IMR-90 (cell line): ENCODE measurements around the gene THNSL1. TPM values are rescaled to one million over a fixed set of nuclear protein-coding genes. Genes with fewer than 3 reads are reported as not detected.

Experiments
- ATAC-seq: fragments of 200-7000 bp; cut with Tn5 transposase; 2 replicates; pipeline ENCODE4 v1.9.1; 2020; ENCODE audit warnings: low read depth, mild to moderate bottlenecking, moderate library complexity
- BruUV-seq: library from RNA; stranded (reverse); fragments of 400-500 nt; replicated peaks from 2 replicates; lab custom pipeline; 2021; lab: Mats Ljungman, UMichigan
- CTCF ChIA-PET: fragments of 300-600 bp; formaldehyde crosslinking; extraction: SDS; loops from one replicate; lab custom pipeline; 2021; ENCODE audit warnings: antibody characterized with exemption; lab: Yijun Ruan, JAX
- POLR2A ChIA-PET: fragments of 300-600 bp; sonication (Branson Sonifier 250); formaldehyde crosslinking; loops from one replicate; lab custom pipeline; 2022; ENCODE audit warnings: antibody characterized with exemption; ENCODE audit not compliant: unreplicated experiment; lab: Charles Lee
- DNase-seq: peaks from one replicate; pipeline ENCODE4 v3.0.0; 2013
- H2AFZ ChIP-seq: replicated peaks from 2 replicates; pipeline ENCODE3; 2013; ENCODE audit warnings: low read length, mild to moderate bottlenecking; ENCODE audit not compliant: poor library complexity
- H2AK5ac ChIP-seq: 2 replicates; pipeline ENCODE4 v1.6.1; 2013; ENCODE audit warnings: low read depth, low read length, inconsistent platforms
- H2AK9ac ChIP-seq: replicated peaks from 2 replicates; pipeline ENCODE3; 2013; ENCODE audit warnings: mild to moderate bottlenecking, low read depth, low read length, moderate library complexity; ENCODE audit not compliant: poor library complexity
- H2BK120ac ChIP-seq: 2 replicates; pipeline ENCODE4 v1.6.1; 2013; ENCODE audit warnings: low read depth, low read length, inconsistent platforms
- H2BK15ac ChIP-seq: 3 replicates; pipeline ENCODE4 v1.6.1; 2013; ENCODE audit warnings: low read depth, low read length, inconsistent platforms
- H2BK20ac ChIP-seq: 2 replicates; pipeline ENCODE4 v1.6.1; 2013; ENCODE audit warnings: low read depth, mild to moderate bottlenecking, inconsistent platforms, low read length, moderate library complexity
- H2BK5ac ChIP-seq: 2 replicates; pipeline ENCODE4 v1.6.1; 2013; ENCODE audit warnings: mild to moderate bottlenecking, low read depth, low read length, inconsistent platforms; ENCODE audit not compliant: poor library complexity, severe bottlenecking
- H3K14ac ChIP-seq: replicated peaks from 2 replicates; pipeline ENCODE4 v1.6.1; 2013; ENCODE audit warnings: low read depth, low read length, inconsistent platforms
- H3K18ac ChIP-seq: 2 replicates; pipeline ENCODE4 v1.6.1; 2013; ENCODE audit warnings: low read depth, low read length, control low read depth
- H3K23ac ChIP-seq: 2 replicates; pipeline ENCODE4 v1.6.1; 2013; ENCODE audit warnings: low read depth, low read length, inconsistent platforms
- H3K27ac ChIP-seq: 2 replicates; pipeline ENCODE4 v1.5.1; 2013; ENCODE audit warnings: mild to moderate bottlenecking, control low read depth, low read length; ENCODE audit not compliant: insufficient read depth
- H3K27me3 ChIP-seq: 2 replicates; pipeline ENCODE4 v1.6.1; 2013; ENCODE audit warnings: low read length; ENCODE audit not compliant: control insufficient read depth, insufficient read depth
- H3K36me3 ChIP-seq: 2 replicates; pipeline ENCODE4 v1.6.1; 2013; ENCODE audit warnings: low read length, mixed read lengths; ENCODE audit not compliant: control insufficient read depth, insufficient read depth
- H3K4ac ChIP-seq: 2 replicates; pipeline ENCODE4 v1.6.1; 2013; ENCODE audit warnings: low read depth, low read length, inconsistent platforms
- H3K4me1 ChIP-seq: 2 replicates; pipeline ENCODE4 v1.6.1; 2013; ENCODE audit warnings: low read length, mixed read lengths; ENCODE audit not compliant: control insufficient read depth, insufficient read depth
- H3K4me2 ChIP-seq: 2 replicates; pipeline ENCODE4 v1.6.1; 2013; ENCODE audit warnings: low read depth, mild to moderate bottlenecking, control low read depth, low read length, moderate library complexity
- H3K4me3 ChIP-seq: 2 replicates; pipeline ENCODE4 v1.5.1; 2013; ENCODE audit warnings: low read depth, mild to moderate bottlenecking, control low read depth, low read length, moderate library complexity; ENCODE audit not compliant: insufficient read depth
- H3K56ac ChIP-seq: 2 replicates; pipeline ENCODE4 v1.6.1; 2013; ENCODE audit warnings: low read length, inconsistent platforms; ENCODE audit not compliant: insufficient read depth; ENCODE audit errors: extremely low read depth
- H3K79me1 ChIP-seq, 2 experiments: 2 replicates each; pipeline ENCODE4 v1.6.1; 2013; ENCODE audit warnings: low read length in 2 of 2, inconsistent platforms in 1 of 2, low read depth in 1 of 2
- H3K9ac ChIP-seq: 2 replicates; pipeline ENCODE4 v1.6.1; 2013; ENCODE audit warnings: low read depth, low read length, control low read depth
- H3K9me1 ChIP-seq: 2 replicates; pipeline ENCODE4 v1.6.1; 2013; ENCODE audit warnings: low read length, inconsistent platforms; ENCODE audit not compliant: insufficient read depth
- H3K9me3 ChIP-seq: 2 replicates; pipeline ENCODE4 v1.6.1; 2013; ENCODE audit warnings: low read length; ENCODE audit not compliant: control insufficient read depth, insufficient read depth
- H4K20me1 ChIP-seq: 2 replicates; pipeline ENCODE4 v1.6.1; 2013; ENCODE audit warnings: low read length, inconsistent platforms; ENCODE audit not compliant: insufficient read depth
- H4K5ac ChIP-seq: 2 replicates; pipeline ENCODE4 v1.6.1; 2013; ENCODE audit warnings: mild to moderate bottlenecking, low read depth, low read length, control low read depth
- H4K8ac ChIP-seq, 2 experiments: 2 replicates each; pipeline ENCODE4 v1.6.1; 2013; ENCODE audit warnings: low read depth in 2 of 2, low read length in 2 of 2, control low read depth in 1 of 2, inconsistent platforms in 1 of 2
- H4K91ac ChIP-seq: 2 replicates; pipeline ENCODE4 v1.6.1; 2013; ENCODE audit warnings: low read depth, low read length, inconsistent platforms; ENCODE audit not compliant: insufficient read depth
- BHLHE40 ChIP-seq: fragments of 150-350 bp; IDR thresholded peaks from 2 replicates; pipeline ENCODE4 v1.6.1; 2016; ENCODE audit warnings: mild to moderate bottlenecking, low read depth, low read length
- CHD1 ChIP-seq: IDR thresholded peaks from 2 replicates; pipeline ENCODE4 v1.6.1; 2012; ENCODE audit warnings: low read depth, low read length, improper control_type of control experiment
- ELK1 ChIP-seq: fragments of 150-350 bp; IDR thresholded peaks from 2 replicates; pipeline ENCODE4 v1.6.1; 2016; ENCODE audit warnings: low read depth, mild to moderate bottlenecking, low read length, moderate library complexity, borderline replicate concordance
- FOS ChIP-seq: fragments of 150-350 bp; IDR thresholded peaks from 2 replicates; pipeline ENCODE4 v1.6.1; 2016; ENCODE audit warnings: low read depth, low read length
- MAFK ChIP-seq: IDR thresholded peaks from 2 replicates; pipeline ENCODE4 v1.6.1; 2012; ENCODE audit warnings: low read depth, low read length, improper control_type of control experiment
- MAZ ChIP-seq: IDR thresholded peaks from 2 replicates; pipeline ENCODE4 v1.6.1; 2012; ENCODE audit warnings: low read depth, mild to moderate bottlenecking, low read length, improper control_type of control experiment, moderate library complexity, borderline replicate concordance
- MXI1 ChIP-seq: IDR thresholded peaks from 2 replicates; pipeline ENCODE4 v1.6.1; 2012; ENCODE audit warnings: low read depth, mild to moderate bottlenecking, low read length, moderate library complexity, borderline replicate concordance
- NFE2L2 ChIP-seq: fragments of 150-350 bp; IDR thresholded peaks from 2 replicates; pipeline ENCODE4 v1.6.1; 2016; ENCODE audit warnings: low read depth, mild to moderate bottlenecking, low read length
- POLR2A ChIP-seq: IDR thresholded peaks from 2 replicates; pipeline ENCODE4 v1.6.1; 2012; ENCODE audit warnings: mild to moderate bottlenecking, low read depth, low read length
- RAD21 ChIP-seq: IDR thresholded peaks from 2 replicates; pipeline ENCODE4 v1.6.1; 2012; ENCODE audit warnings: low read length, improper control_type of control experiment
- RCOR1 ChIP-seq: IDR thresholded peaks from 2 replicates; pipeline ENCODE4 v1.6.1; 2012; ENCODE audit warnings: mild to moderate bottlenecking, low read length, improper control_type of control experiment; ENCODE audit not compliant: insufficient replicate concordance
- RFX5 ChIP-seq: IDR thresholded peaks from 2 replicates; pipeline ENCODE4 v1.8.0; 2012; ENCODE audit warnings: low read depth, mild to moderate bottlenecking, low read length, moderate library complexity
- SMC3 ChIP-seq: fragments of 150-350 bp; IDR thresholded peaks from 2 replicates; pipeline ENCODE4 v1.6.1; 2016; ENCODE audit warnings: low read depth, mild to moderate bottlenecking, antibody characterized with exemption, low read length, moderate library complexity
- USF2 ChIP-seq: fragments of 150-350 bp; IDR thresholded peaks from 2 replicates; pipeline ENCODE4 v1.6.1; 2017; ENCODE audit warnings: mild to moderate bottlenecking, antibody characterized with exemption, low read length, low read depth
- WGBS, 2 experiments: methylation state at CpG; one replicate each; pipeline versions ENCODE4 v1.1.5 to v1.1.7; 2013; ENCODE audit warnings: missing lambda C conversion rate in 2 of 2; ENCODE audit not compliant: insufficient read length in 1 of 2; ENCODE audit errors: extremely low coverage in 2 of 2; 5-methylcytosine and 5-hydroxymethylcytosine counted together
- dilution Hi-C: fragments of 300-500 bp; cut with HindIII; formaldehyde crosslinking; loops from one replicate; pipeline ENCODE4 v1.14.3; 2018; ENCODE audit warnings: low sequenced_read_pairs; ENCODE audit not compliant: unreplicated experiment
- in situ Hi-C: fragments of 300-500 bp; cut with MboI; formaldehyde crosslinking; loops from 3 replicates; pipeline ENCODE4 v1.14.3; 2019; ENCODE audit warnings: low sequenced_read_pairs, inconsistent platforms, mixed read lengths
- intact Hi-C: fragments of 100-400 bp; cut with micrococcal nuclease; formaldehyde crosslinking; loops from 2 replicates; pipeline ENCODE4 v1.10.0; 2022
- polyA plus RNA-seq, 3 experiments: library from polyadenylated mRNA; depleted of rRNA; stranded (reverse); fragments of >200 nt; gene quantifications; 2 replicates each; pipeline ENCODE4 v1.2.3, GENCODE V29; 2012; ENCODE audit warnings: low replicate concordance in 1 of 3
- total RNA-seq: library from RNA; depleted of rRNA; stranded (reverse); fragments of >200 nt; gene quantifications from 2 replicates; pipeline ENCODE4 v1.2.3, GENCODE V29; 2012

The THNSL1 gene
- total and polyA plus RNA-seq, 2 of the 4 experiments (the other 2 are of a cell fraction): 1.3 to 2.0 TPM

- ChIA-PET POLR2A (no interaction called here), CTCF (no interaction called here)
- Histone ChIP-seq H3K27ac (no peak overlapping the region), H3K23ac (no peak overlapping the region), H3K4me1 (no peaks in the 10 kb centered on the region), H3K79me1 (no peaks in the 10 kb centered on the region), H4K8ac (no peak overlapping the region), H3K36me3 (no peaks in the 10 kb centered on the region), H3K4ac (no peak overlapping the region), H2AK5ac (no peak overlapping the region), H2BK5ac (no peak overlapping the region), H2AK9ac (no peak overlapping the region), H3K14ac (no peak overlapping the region), H3K56ac (no peak overlapping the region), H3K18ac (no peak overlapping the region), H2BK20ac (no peak overlapping the region), H3K9me3 (peaks cover 3% of the 10 kb centered on the region), H3K9me1 (no peaks in the 10 kb centered on the region), H3K4me3 (no peak overlapping the region), H4K91ac (no peak overlapping the region), H3K4me2 (no peak overlapping the region), H2BK15ac (no peak overlapping the region), H3K27me3 (peaks cover 15% of the 10 kb centered on the region), H2BK120ac (no peak overlapping the region), H4K5ac (no peak overlapping the region), H2AFZ (no peak overlapping the region), H4K20me1 (no peaks in the 10 kb centered on the region), H3K9ac (no peak overlapping the region)
- ATAC-seq (no peak), DNase-seq (no peak)
- dilution Hi-C loops: no loop called here
- BruUV-seq: no TSS peak
- no peak for TF ChIP-seq MAFK
- TF ChIP-seq FOS: no peak
- TF ChIP-seq NFE2L2: no peak
- no peak for TF ChIP-seq CHD1
- no peak for TF ChIP-seq USF2
- no peak for TF ChIP-seq ELK1
- TF ChIP-seq BHLHE40: no peak
- no peak for TF ChIP-seq MXI1
- no peak for TF ChIP-seq MAZ
- no peak for TF ChIP-seq RFX5
- no peak for TF ChIP-seq RAD21
- TF ChIP-seq RCOR1: no peak
- no peak for TF ChIP-seq POLR2A
- no peak for TF ChIP-seq SMC3
- intact Hi-C loops: no loop called here
- in situ Hi-C loops: no loop called here
- 100% methylated on average over 1 of the region's 1 CpG; no CpG with 5 or more reads in 1 of the 2 experiments for WGBS, 2 experiments
Observed at GRCh38 chr10:25046641-25047040, 30.2 kb downstream of the THNSL1 start.
